Activated CD4-positive, alpha-beta T cell treated with anti-CD3 and anti-CD28 coated beads for 48 hours (primary cell): ENCODE results near the gene MAT1A.
"Not testable (repeated sequence)": the region's sequence is repeated elsewhere in the genome, so short reads cannot be mapped to it uniquely, and the experiment has no call there.

Experiments used
- DNase-seq: peaks from one replicate; pipeline ENCODE4 v3.0.0-alpha.2; 2020

The MAT1A gene

GRCh38 chr10:80264081-80265056 is 25.1 kb downstream of the MAT1A start:
- DNase-seq, result no peak

DNA sequence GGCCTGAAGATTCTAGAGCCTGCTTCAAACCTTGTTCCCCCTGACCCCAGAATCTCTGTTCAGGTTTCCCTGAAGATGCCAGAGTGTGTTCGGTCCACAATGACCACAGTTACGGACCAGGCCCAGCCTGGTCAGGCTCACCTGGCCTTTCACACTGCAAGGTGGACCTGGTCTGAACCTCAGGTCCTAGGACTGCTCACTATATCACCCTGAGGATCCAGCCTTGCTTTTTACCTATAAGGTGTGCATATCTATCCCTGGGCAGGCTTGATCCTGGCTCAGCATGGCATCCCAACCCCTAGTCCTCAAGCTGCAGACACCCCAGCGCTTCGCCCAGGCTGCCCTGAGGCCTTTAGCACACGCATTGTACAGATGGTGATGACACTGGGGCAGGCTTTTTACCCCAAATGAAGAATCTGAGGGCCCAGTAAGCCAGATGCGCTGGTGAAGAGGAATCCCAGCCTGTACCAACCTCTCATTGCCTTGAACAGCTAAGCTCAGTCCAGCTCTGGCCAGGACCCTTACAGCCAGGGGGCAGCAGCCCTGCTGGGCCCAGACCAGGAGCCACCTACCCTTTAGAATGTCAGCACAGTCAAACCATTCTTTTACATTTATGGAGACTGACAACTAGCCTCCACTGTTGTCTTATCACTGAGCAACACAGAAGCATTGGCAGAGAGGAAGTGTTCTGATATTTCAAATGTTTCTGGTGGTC is 28.0 kb downstream of the MAT1A start:
- no peak for DNase-seq

- DNase-seq, result peak; percentile 42
These were observed 28.9 kb downstream of the MAT1A start for GRCh38 chr10:80260295-80261243.

DNA sequence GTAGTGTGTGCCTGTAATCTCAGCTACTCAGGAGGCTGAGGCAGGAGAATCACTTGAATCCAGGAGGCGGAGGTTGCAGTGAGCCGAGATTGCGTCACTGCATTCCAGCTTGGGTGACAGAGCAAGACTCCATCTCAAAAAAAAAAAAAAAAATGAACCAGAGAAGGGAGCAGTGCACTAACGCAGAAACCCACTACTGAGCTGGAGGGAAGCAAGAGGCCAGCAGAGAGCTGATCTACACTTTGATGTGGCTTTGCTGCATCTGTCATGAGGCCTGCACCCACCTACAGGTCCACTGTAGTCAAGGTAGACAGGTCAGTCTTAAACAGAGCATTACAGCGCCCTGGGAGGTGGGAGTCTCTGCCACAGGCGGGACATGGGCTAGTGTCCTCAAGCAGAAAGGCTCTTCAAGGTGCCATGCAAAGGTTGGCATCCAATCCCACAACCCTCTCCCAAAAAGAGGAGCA is 30.0 kb downstream of the MAT1A start:
- DNase-seq, result no peak

GRCh38 chr10:80256798-80257197 is 32.7 kb downstream of the MAT1A start:
- peak; percentile 24 for DNase-seq

DNA sequence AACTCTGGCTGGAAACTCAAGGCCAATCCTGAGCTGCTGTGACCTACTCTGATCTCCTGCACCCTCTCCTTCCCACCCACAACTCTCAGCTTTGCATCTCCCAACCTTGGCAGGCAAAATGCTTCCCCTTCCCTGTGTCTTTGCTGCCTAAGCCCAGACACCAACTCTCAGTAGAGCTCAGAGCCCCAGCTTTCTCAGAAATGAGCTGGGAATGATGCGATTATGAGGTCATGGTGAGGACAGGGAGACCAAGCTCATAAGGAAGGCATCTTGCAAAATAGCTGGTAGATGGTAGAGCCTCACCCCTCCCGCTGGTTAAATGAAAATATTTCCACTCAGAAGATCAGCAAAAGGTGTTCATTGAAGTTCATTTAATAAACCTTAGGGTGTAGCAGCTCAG is 34.7 kb downstream of the MAT1A start:
- DNase-seq, result not testable (repeated sequence)

- not testable (repeated sequence) for DNase-seq
These were observed 35.5 kb downstream of the MAT1A start for GRCh38 chr10:80253963-80254271.

DNA sequence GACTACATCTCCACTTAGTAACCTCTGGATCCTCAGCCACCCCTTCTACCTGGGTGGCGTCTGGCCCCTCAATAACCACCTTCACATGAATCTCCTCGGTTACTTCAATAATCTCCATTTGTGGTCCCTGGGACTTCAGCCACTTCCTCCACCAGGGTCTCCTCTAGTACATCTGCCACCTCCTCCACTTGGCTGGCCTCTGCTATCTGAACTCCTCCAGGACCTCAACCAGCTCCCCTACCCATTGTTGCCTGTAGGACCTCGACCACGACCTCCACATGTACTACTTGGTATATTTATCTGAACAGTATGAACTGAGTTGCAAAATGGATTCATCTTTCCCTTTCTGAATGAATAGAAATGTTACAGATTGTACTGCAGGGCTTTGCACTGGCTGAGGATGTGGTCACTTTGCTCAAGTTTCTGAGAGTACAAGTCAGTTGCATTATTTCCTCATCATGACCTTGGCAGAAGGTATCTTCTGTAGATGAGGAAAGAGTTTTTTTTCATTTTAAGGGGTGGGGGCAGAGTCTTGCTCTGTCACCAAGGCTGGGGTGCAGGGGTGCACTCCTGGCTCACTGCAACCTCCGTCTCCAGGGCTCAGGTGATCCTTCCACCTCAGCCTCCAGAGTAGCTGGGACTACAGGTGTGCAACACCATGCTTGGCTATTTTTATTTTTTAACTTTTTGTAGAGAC is 36.0 kb downstream of the MAT1A start:
- no peak for DNase-seq

DNA sequence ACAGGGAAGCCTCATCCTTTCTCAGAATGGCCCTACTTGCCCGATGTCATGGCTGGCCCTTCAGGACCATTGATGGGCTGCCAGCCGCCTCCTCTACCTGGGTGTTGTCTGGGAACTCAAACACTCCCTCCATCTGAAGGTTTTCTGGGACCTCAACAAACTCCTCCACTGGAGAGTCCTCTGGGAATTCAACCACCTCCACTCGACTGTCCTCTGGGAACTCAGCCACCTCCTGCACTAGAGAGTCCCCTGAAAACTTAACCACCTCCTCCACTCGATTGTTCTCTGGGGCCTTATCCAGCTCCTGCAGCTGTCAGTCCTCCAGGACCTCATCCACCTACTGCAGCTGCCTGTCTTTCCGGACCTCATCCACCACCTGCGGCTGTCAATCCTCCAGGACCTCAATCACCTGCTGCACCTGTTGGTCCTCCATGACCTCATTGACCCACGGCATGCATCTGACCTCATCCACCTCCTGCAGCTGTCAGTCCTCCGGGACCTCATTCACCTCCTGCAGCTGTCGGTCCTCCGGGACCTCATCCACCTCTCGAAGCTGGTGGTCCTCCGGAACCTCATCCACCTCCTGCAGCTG is 37.1 kb downstream of the MAT1A start:
- no peak for DNase-seq

- not testable (repeated sequence) for DNase-seq
These were observed 37.7 kb downstream of the MAT1A start for GRCh38 chr10:80251703-80252280.

- not testable (repeated sequence) for DNase-seq
These were observed 39.1 kb downstream of the MAT1A start for GRCh38 chr10:80250399-80250798.

DNA sequence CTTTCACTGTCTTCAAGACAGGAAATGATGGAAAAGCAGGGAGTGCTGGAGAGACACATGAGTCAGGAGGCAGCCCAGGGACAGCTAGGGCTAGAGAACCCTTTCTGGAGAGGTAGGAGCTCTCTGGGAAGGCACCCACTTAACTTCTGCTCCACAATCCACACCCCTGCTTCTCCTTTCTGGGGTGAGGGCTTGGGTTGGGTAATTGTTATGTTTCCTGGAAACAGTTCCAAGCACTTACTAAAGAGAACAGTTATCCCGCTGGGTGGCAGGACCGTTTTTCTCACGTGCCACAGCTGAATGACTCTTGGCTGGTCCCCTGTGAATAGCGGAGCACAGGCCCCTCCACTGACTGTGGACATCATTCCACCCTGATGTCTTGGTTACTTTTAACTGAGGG is 39.6 kb downstream of the MAT1A start:
- not testable (repeated sequence) for DNase-seq

GRCh38 chr10:80247611-80248010 is 41.8 kb downstream of the MAT1A start:
- not testable (repeated sequence) for DNase-seq

- DNase-seq, result not testable (repeated sequence)
These were observed 45.1 kb downstream of the MAT1A start for GRCh38 chr10:80244371-80244770.

GRCh38 chr10:80242341-80242740 is 47.1 kb downstream of the MAT1A start:
- DNase-seq, result not testable (repeated sequence)

- DNase-seq, result not testable (repeated sequence)
These were observed 53.0 kb downstream of the MAT1A start for GRCh38 chr10:80236457-80236856.

GRCh38 chr10:80234331-80235235 is 54.9 kb downstream of the MAT1A start:
- DNase-seq, result not testable (repeated sequence)

DNA sequence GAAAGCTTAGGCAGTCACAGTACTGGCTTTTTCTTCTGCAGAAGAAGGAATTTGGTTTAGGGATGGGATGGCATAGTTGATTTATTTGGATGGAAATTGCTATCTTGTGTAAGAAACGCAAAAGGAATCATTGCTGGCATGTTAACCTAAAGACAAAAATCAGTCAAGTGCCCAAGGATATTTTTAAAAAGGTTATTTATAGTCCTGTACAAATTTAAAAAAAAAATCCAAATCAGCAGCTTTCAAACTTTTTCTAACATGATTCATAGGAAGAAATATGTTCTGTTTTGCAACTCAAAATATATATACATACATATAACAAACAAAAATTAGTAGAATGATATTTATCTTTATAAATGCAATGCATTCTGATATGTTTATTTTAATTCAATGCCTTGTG is 55.6 kb downstream of the MAT1A start:
- DNase-seq, result not testable (repeated sequence)

GRCh38 chr10:80226723-80227122 is 62.7 kb downstream of the MAT1A start:
- DNase-seq, result not testable (repeated sequence)

DNA sequence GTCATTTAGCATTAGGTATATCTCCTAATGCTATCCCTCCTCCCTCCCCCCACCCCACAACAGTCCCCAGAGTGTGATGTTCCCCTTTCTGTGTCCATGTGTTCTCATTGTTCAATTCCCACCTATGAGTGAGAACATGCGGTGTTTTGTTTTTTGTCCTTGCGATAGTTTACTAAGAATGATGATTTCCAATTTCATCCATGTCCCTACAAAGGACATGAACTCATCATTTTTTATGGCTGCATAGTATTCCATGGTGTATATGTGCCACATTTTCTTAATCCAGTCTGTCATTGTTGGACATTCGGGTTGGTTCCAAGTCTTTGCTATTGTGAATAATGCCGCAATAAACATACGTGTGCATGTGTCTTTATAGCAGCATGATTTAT is 66.4 kb downstream of the MAT1A start:
- not testable (repeated sequence) for DNase-seq
